Uterus (tissue), 2 donors: Measurements from ENCODE around the gene ERMP1.

Experiments used
- POLR2A ChIP-seq, 2 donors: fragments of 450-650 bp; IDR thresholded peaks; one replicate each; pipeline ENCODE4 v1.6.1; 2016; ENCODE audit warnings: antibody characterized with exemption in 2 of 2, mild to moderate bottlenecking in 1 of 2, moderate library complexity in 1 of 2
- TF ChIP-seq, protein P1 (sequence below), 4 experiments: fragments of 200-600 bp in 2 of 4; fragments of 450-650 bp in 2 of 4; sonication (generic) in 2 of 4; IDR thresholded peaks; one replicate each; pipeline ENCODE4 v1.5.1; 2016 to 2019; ENCODE audit warnings: antibody characterized with exemption in 4 of 4, mild to moderate bottlenecking in 2 of 4, moderate library complexity in 1 of 4

DNA sequence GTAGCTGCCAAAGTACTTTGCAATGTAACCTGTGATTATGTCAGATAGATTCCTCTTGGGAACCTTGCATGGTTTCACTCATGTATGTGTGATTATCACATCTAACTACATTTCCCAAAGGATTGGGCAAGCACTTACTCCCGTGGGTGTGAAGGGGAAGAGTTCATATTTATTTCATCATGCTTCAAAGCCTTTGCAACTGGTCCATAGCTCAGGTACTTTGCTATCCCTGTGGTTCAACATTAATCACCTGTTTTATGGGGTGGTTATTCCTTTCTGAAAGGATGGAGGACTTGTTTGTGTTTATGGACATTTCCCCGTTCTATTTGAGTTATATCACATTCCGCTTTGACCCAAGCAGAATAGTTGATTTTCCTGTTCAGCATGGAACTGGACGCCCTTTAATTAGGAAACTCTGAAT is 13.6 kb upstream of the ERMP1 start:
- TF ChIP-seq, protein P1, sequence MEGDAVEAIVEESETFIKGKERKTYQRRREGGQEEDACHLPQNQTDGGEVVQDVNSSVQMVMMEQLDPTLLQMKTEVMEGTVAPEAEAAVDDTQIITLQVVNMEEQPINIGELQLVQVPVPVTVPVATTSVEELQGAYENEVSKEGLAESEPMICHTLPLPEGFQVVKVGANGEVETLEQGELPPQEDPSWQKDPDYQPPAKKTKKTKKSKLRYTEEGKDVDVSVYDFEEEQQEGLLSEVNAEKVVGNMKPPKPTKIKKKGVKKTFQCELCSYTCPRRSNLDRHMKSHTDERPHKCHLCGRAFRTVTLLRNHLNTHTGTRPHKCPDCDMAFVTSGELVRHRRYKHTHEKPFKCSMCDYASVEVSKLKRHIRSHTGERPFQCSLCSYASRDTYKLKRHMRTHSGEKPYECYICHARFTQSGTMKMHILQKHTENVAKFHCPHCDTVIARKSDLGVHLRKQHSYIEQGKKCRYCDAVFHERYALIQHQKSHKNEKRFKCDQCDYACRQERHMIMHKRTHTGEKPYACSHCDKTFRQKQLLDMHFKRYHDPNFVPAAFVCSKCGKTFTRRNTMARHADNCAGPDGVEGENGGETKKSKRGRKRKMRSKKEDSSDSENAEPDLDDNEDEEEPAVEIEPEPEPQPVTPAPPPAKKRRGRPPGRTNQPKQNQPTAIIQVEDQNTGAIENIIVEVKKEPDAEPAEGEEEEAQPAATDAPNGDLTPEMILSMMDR (IDR thresholded peaks at IDR 0.05) = no peak
- TF ChIP-seq POLR2A (IDR thresholded peaks at IDR 0.05) = no peak
